Smooth muscle cell (in vitro differentiated cells): Measurements from ENCODE around the gene SMC1B. TPM values are rescaled to one million over a fixed set of nuclear protein-coding genes. Genes with fewer than 3 reads are reported as not detected.

Source experiments
- DNase-seq: peaks from one replicate; lab custom pipeline; 2025; ENCODE audit not compliant: unreplicated experiment; lab: John Stamatoyannopoulos, UW
- H2AFZ ChIP-seq: fragments of 200-600 bp; sonication (generic); 2 replicates; pipeline ENCODE4 v1.6.0; 2016; ENCODE audit warnings: antibody characterized with exemption, low read depth, mild to moderate bottlenecking
- H3F3A ChIP-seq: fragments of 200-600 bp; sonication (generic); 2 replicates; pipeline ENCODE4 v1.6.0; 2017; ENCODE audit warnings: antibody characterized with exemption, low read depth
- H3K27ac ChIP-seq: fragments of 200-600 bp; sonication (generic); 2 replicates; pipeline ENCODE4 v1.5.1; 2016; ENCODE audit warnings: low read depth, mild to moderate bottlenecking
- H3K27me3 ChIP-seq: fragments of 200-600 bp; sonication (generic); 2 replicates; pipeline ENCODE4 v1.6.1; 2016; ENCODE audit warnings: low read depth, mild to moderate bottlenecking
- H3K36me3 ChIP-seq: fragments of 200-600 bp; sonication (generic); 2 replicates; pipeline ENCODE4 v1.5.1; 2016; ENCODE audit warnings: low read depth
- H3K4me1 ChIP-seq: fragments of 200-600 bp; sonication (generic); 2 replicates; pipeline ENCODE4 v1.5.1; 2016; ENCODE audit warnings: low read depth
- H3K4me2 ChIP-seq: fragments of 200-600 bp; sonication (generic); 2 replicates; pipeline ENCODE4 v1.6.0; 2016; ENCODE audit warnings: mild to moderate bottlenecking
- H3K4me3 ChIP-seq: fragments of 200-600 bp; sonication (generic); 2 replicates; pipeline ENCODE4 v1.5.1; 2016; ENCODE audit warnings: mild to moderate bottlenecking
- H3K79me2 ChIP-seq: fragments of 200-600 bp; sonication (generic); 2 replicates; pipeline ENCODE4 v1.6.0; 2016; ENCODE audit warnings: low read depth, mild to moderate bottlenecking
- H3K9ac ChIP-seq: fragments of 200-600 bp; sonication (generic); 2 replicates; pipeline ENCODE4 v1.6.0; 2016; ENCODE audit warnings: low read depth
- H3K9me3 ChIP-seq: fragments of 200-600 bp; sonication (generic); replicated peaks from 2 replicates; pipeline ENCODE4 v1.5.1; 2016; ENCODE audit warnings: low read depth
- H4K20me1 ChIP-seq: fragments of 200-600 bp; sonication (generic); 2 replicates; pipeline ENCODE4 v1.6.0; 2016; ENCODE audit warnings: low read depth
- CTCF ChIP-seq: fragments of 200-600 bp; sonication (generic); IDR thresholded peaks from 2 replicates; pipeline ENCODE4 v1.5.1; 2017; ENCODE audit warnings: borderline replicate concordance, mild to moderate bottlenecking, antibody characterized with exemption; ENCODE audit not compliant: insufficient read depth, poor library complexity, severe bottlenecking
- WGBS: methylation state at CpG from one replicate; pipeline ENCODE4 v1.1.7; 2016; ENCODE audit warnings: low lambda C conversion rate; 5-methylcytosine and 5-hydroxymethylcytosine counted together
- polyA plus RNA-seq: library from polyadenylated mRNA; unstranded; fragments of >200 nt; fragmentation: Nextera tagmentation; extraction: Ambion mirVana; gene quantifications from 2 replicates; pipeline ENCODE4 v1.2.1, GENCODE V29; 2016
- total RNA-seq: library from RNA; depleted of rRNA; stranded (reverse); fragments of >200 nt; gene quantifications from 2 replicates; pipeline ENCODE4 v1.2.3, GENCODE V29; 2014

Gene SMC1B
- total and polyA plus RNA-seq, 2 experiments from 2014 or later, result 0.06 TPM; not detected in 1

GRCh38 chr22:45366713-45367112 lies 46.7 kb downstream of the SMC1B start:
- H3K4me1 ChIP-seq, result no peaks in the 10 kb centered on the region
- H3K9ac ChIP-seq, result no peak overlapping the region
- H2AFZ ChIP-seq, result no peak overlapping the region
- H4K20me1 ChIP-seq, result no peaks in the 10 kb centered on the region
- peaks cover 3% of the 10 kb centered on the region for H3K27me3 ChIP-seq
- no peaks in the 10 kb centered on the region for H3K9me3 ChIP-seq
- no peak for DNase-seq
- no peak for TF ChIP-seq CTCF
- H3K79me2 ChIP-seq, result no peaks in the 10 kb centered on the region
- H3K27ac ChIP-seq, result no peak overlapping the region
- H3F3A ChIP-seq, result no peaks in the 10 kb centered on the region
- H3K4me2 ChIP-seq, result no peak overlapping the region
- no peak overlapping the region for H3K4me3 ChIP-seq
- no peaks in the 10 kb centered on the region for H3K36me3 ChIP-seq
- 79% methylated on average over 3 of the region's 3 CpGs for WGBS

DNA sequence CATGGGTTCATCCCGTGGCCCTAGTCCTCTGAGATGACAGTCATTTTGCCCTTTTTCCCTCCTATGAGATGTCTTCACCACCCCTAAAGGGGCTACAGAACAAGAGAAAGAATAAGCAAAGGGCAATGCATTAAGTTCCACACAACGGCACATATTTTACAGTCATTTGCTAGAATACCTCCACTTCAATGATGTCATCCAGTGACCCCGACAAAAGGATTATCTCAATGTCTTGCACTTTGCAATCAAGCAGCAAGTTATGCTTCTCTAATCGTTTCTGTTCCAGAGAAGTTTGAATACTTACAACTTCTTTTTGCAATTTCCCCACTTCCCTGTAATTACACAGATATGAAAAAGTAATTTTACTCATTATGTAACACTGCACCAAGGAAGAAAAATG lies 53.8 kb downstream of the SMC1B start:
- Histone ChIP-seq H3K79me2 (no peaks in the 10 kb centered on the region), H3K27ac (no peak overlapping the region), H3K36me3 (no peaks in the 10 kb centered on the region), H2AFZ (no peak overlapping the region), H3K9ac (no peak overlapping the region), H3K4me2 (no peak overlapping the region), H3F3A (no peaks in the 10 kb centered on the region), H3K27me3 (peaks cover 3% of the 10 kb centered on the region), H4K20me1 (no peaks in the 10 kb centered on the region), H3K4me1 (no peaks in the 10 kb centered on the region), H3K9me3 (no peaks in the 10 kb centered on the region), H3K4me3 (no peak overlapping the region)
- TF ChIP-seq CTCF, result no peak
- WGBS, result 81% methylated on average over 4 of the region's 4 CpGs
- no peak for DNase-seq

- H2AFZ ChIP-seq, result no peak overlapping the region
- no peaks in the 10 kb centered on the region for H3K36me3 ChIP-seq
- H3K27ac ChIP-seq, result no peak overlapping the region
- H3K79me2 ChIP-seq, result no peaks in the 10 kb centered on the region
- 96% methylated on average over 1 of the region's 1 CpG for WGBS
- no peaks in the 10 kb centered on the region for H3K27me3 ChIP-seq
- H3K4me3 ChIP-seq, result no peak overlapping the region
- H3K9me3 ChIP-seq, result no peaks in the 10 kb centered on the region
- H3K9ac ChIP-seq, result no peak overlapping the region
- no peak for TF ChIP-seq CTCF
- no peak overlapping the region for H3K4me2 ChIP-seq
- no peak for DNase-seq
- no peaks in the 10 kb centered on the region for H3F3A ChIP-seq
- H3K4me1 ChIP-seq, result no peaks in the 10 kb centered on the region
- H4K20me1 ChIP-seq, result no peaks in the 10 kb centered on the region
Observed at GRCh38 chr22:45358127-45358526, 55.3 kb downstream of the SMC1B start.

DNA sequence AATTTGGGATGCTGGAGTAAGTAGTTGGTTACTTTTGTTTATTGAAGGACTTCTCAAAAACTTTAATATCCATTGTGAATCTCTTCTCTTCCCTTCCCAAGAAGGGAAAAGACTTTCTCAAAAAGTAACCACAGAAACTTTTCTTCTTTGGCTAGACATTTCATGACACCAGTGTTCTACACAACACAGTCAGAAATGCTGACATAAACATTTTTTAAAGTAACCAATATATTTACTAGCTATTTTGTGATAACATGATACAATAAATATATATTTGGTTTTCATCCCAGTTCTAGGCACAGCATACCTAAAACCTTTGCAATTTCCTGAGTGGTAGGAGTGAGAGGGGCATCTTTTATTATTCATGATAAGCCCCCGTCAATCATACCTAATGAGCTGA lies 55.9 kb downstream of the SMC1B start:
- Histone ChIP-seq H3K4me3 (no peak overlapping the region), H3F3A (no peaks in the 10 kb centered on the region), H4K20me1 (no peaks in the 10 kb centered on the region), H3K27me3 (no peaks in the 10 kb centered on the region), H3K27ac (no peak overlapping the region), H2AFZ (no peak overlapping the region), H3K9me3 (no peaks in the 10 kb centered on the region), H3K4me1 (no peaks in the 10 kb centered on the region), H3K36me3 (no peaks in the 10 kb centered on the region), H3K9ac (no peak overlapping the region), H3K79me2 (no peaks in the 10 kb centered on the region), H3K4me2 (no peak overlapping the region)
- DNase-seq, result no peak
- 100% methylated on average over 1 of the region's 1 CpG for WGBS
- no peak for TF ChIP-seq CTCF
